Right cardiac atrium (tissue), 5 donors: ENCODE measurements around the gene WFDC13. TPM values are rescaled to one million over a fixed set of nuclear protein-coding genes. Genes with fewer than 3 reads are reported as not detected.
"Not testable (repeated sequence)": the region's sequence is repeated elsewhere in the genome, so short reads cannot be mapped to it uniquely, and the experiment has no call there.

Source experiments
- ATAC-seq, 2 donors: fragments of 200-7000 bp; cut with Tn5 transposase; one replicate each; pipeline versions ENCODE4 v1.8.0 to v1.9.1; 2020; ENCODE audit warnings: moderate library complexity in 2 of 2, mild to moderate bottlenecking in 1 of 2
- DNase-seq, 3 donors: peaks; one replicate each; pipeline ENCODE4 v3.0.0-alpha.2; 2020
- H3K27ac ChIP-seq: one replicate; pipeline ENCODE4 v1.5.1; 2013; ENCODE audit warnings: mild to moderate bottlenecking, low read length, control low read depth, moderate library complexity
- H3K27me3 ChIP-seq: one replicate; pipeline ENCODE4 v1.6.1; 2013; ENCODE audit not compliant: control insufficient read depth, insufficient read depth
- H3K4me1 ChIP-seq: one replicate; pipeline ENCODE4 v1.6.1; 2013; ENCODE audit warnings: low read length; ENCODE audit not compliant: control insufficient read depth, insufficient read depth
- H3K4me3 ChIP-seq: one replicate; pipeline ENCODE4 v1.5.1; 2013; ENCODE audit warnings: low read length, control low read depth
- H3K9me3 ChIP-seq: one replicate; pipeline ENCODE4 v1.6.1; 2013; ENCODE audit warnings: low read length; ENCODE audit not compliant: control insufficient read depth
- WGBS: extraction: QIAGEN DNeasy Blood & Tissue Kit; methylation state at CpG from one replicate; pipeline ENCODE4 v1.1.7; 2013; 5-methylcytosine and 5-hydroxymethylcytosine counted together
- intact Hi-C, 4 donors: fragments of 100-400 bp; cut with DNase I; formaldehyde crosslinking; loops; one replicate each; pipeline versions ENCODE4 v1.11.0 to v1.14.0; 2022 to 2023
- long read RNA-seq, 4 donors: library from polyadenylated mRNA; unstranded; transcript quantifications; one replicate each; pipeline ENCODE4 v2.0.0, GENCODE V29; 2020 to 2021
- polyA plus RNA-seq: library from polyadenylated mRNA; stranded (reverse); fragments of 200-250 nt; gene quantifications from one replicate; pipeline ENCODE4 v1.2.3, GENCODE V29; 2013
- total RNA-seq, 4 donors: library from RNA; stranded (reverse); fragmentation: NEBNext Ultra II Directional; extraction: Animal tissue kit (Norgen Biotek cat#: 25700); gene quantifications; one replicate each; pipeline ENCODE4 v1.2.1, GENCODE V29; 2021
- donor health status: healthy with polysubstance abuse.
- donor health status: DM: no; HTN: yes; CAD: no.
- donor health status: DM: no; HTN: no; CAD: no.
- donor health status: DM: no; HTN: yes; CAD: no; lungs with severe emphysema.
- donor health status: DM: yes; HTN: yes; CAD: no.

The WFDC13 gene
- not detected for total RNA-seq
- polyA plus RNA-seq = not detected
- long read RNA-seq, donor 1 = 0 reads
- long read RNA-seq, donor 2 = 0 reads
- long read RNA-seq, donor 3 = 0 reads
- long read RNA-seq, donor 4 = 0 reads

- ATAC-seq = no peak
- H3K4me3 ChIP-seq = no peak within 1 kb of the TSS
- intact Hi-C loops = no loop called here
- no peak within 1 kb of the TSS for H3K27ac ChIP-seq
- DNase-seq = no peak
- no peaks in the 10 kb centered on the region for H3K4me1 ChIP-seq
- 65% methylated on average over 4 of the region's 4 CpGs for WGBS
- no peaks in the 10 kb centered on the region for H3K9me3 ChIP-seq
- no peaks in the 10 kb centered on the region for H3K27me3 ChIP-seq
Observed at GRCh38 chr20:45701873-45702272, at the start of gene WFDC13. Gene WFDC13, plus strand, starts transcription at chr20:45702038. Its CDS starts 86 bp downstream, at chr20:45702124.

- H3K27me3 ChIP-seq, H3K27ac ChIP-seq, H3K9me3 ChIP-seq, intact Hi-C loops, H3K4me1 ChIP-seq, H3K4me3 ChIP-seq, DNase-seq, ATAC-seq: not testable (repeated sequence)
- 92% methylated on average over 3 of the region's 3 CpGs for WGBS
Observed at GRCh38 chr20:45657038-45657437, 44.8 kb upstream of the WFDC13 start.

GRCh38 chr20:45670139-45670538 lies 31.7 kb upstream of the WFDC13 start, which contains the start of gene WFDC11:
Gene WFDC11, minus strand, starts transcription at chr20:45670239. Its CDS starts 19,639 bp downstream, at chr20:45650600.
- Histone ChIP-seq H3K27me3 (no peaks in the 10 kb centered on the region), H3K27ac (no peak within 1 kb of the TSS), H3K4me3 (no peak within 1 kb of the TSS), H3K9me3 (no peaks in the 10 kb centered on the region), H3K4me1 (no peaks in the 10 kb centered on the region)
- ATAC-seq = no peak
- 80% methylated on average over 1 of the region's 1 CpG for WGBS
- DNase-seq = no peak
- intact Hi-C loops = no loop called here

GRCh38 chr20:45672765-45673164 lies 29.1 kb upstream of the WFDC13 start:
- H3K27me3 ChIP-seq = no peaks in the 10 kb centered on the region
- no peaks in the 10 kb centered on the region for H3K9me3 ChIP-seq
- no peaks in the 10 kb centered on the region for H3K4me1 ChIP-seq
- ATAC-seq (no peak), DNase-seq (no peak)
- no peak overlapping the region for H3K4me3 ChIP-seq
- intact Hi-C loops = no loop called here
- H3K27ac ChIP-seq = no peak overlapping the region

- Histone ChIP-seq H3K9me3 (peaks cover 12% of the 10 kb centered on the region), H3K27ac (no peak overlapping the region), H3K4me3 (no peak overlapping the region), H3K4me1 (no peaks in the 10 kb centered on the region), H3K27me3 (no peaks in the 10 kb centered on the region)
- DNase-seq (no peak), ATAC-seq (no peak)
- intact Hi-C loops = no loop called here
Observed at GRCh38 chr20:45679650-45680049, 22.2 kb upstream of the WFDC13 start.

- Histone ChIP-seq H3K4me1 (no peaks in the 10 kb centered on the region), H3K9me3 (no peaks in the 10 kb centered on the region), H3K4me3 (no peak overlapping the region), H3K27me3 (no peaks in the 10 kb centered on the region), H3K27ac (no peak overlapping the region)
- DNase-seq (no peak), ATAC-seq (no peak)
- 65% methylated on average over 3 of the region's 3 CpGs for WGBS
- intact Hi-C loops = no loop called here
Observed at GRCh38 chr20:45685896-45686295, 15.9 kb upstream of the WFDC13 start.

- H3K4me3 ChIP-seq, DNase-seq, ATAC-seq, H3K4me1 ChIP-seq, H3K27me3 ChIP-seq, H3K9me3 ChIP-seq, intact Hi-C loops, H3K27ac ChIP-seq: not testable (repeated sequence)
- 90% methylated on average over 12 of the region's 12 CpGs for WGBS
Observed at GRCh38 chr20:45693346-45693745, 8.5 kb upstream of the WFDC13 start.

GRCh38 chr20:45695496-45695895 lies 6.3 kb upstream of the WFDC13 start:
- H3K9me3 ChIP-seq = no peaks in the 10 kb centered on the region
- no peaks in the 10 kb centered on the region for H3K27me3 ChIP-seq
- no peaks in the 10 kb centered on the region for H3K4me1 ChIP-seq
- no peak for ATAC-seq
- no peak overlapping the region for H3K27ac ChIP-seq
- no peak for DNase-seq
- no peak overlapping the region for H3K4me3 ChIP-seq
- 89% methylated on average over 2 of the region's 2 CpGs for WGBS
- intact Hi-C loops = no loop called here

- H3K4me1 ChIP-seq = no peaks in the 10 kb centered on the region
- DNase-seq (no peak), ATAC-seq (no peak)
- intact Hi-C loops = no loop called here
- 64% methylated on average over 4 of the region's 4 CpGs for WGBS
- no peak overlapping the region for H3K4me3 ChIP-seq
- no peaks in the 10 kb centered on the region for H3K9me3 ChIP-seq
- H3K27me3 ChIP-seq = no peaks in the 10 kb centered on the region
- H3K27ac ChIP-seq = no peak overlapping the region
Observed at GRCh38 chr20:45701104-45701503, 734 bp upstream of the WFDC13 start.

- no peak within 1 kb of the TSS for H3K27ac ChIP-seq
- no peak within 1 kb of the TSS for H3K4me3 ChIP-seq
- H3K9me3 ChIP-seq = no peaks in the 10 kb centered on the region
- WGBS = 86% methylated on average over 1 of the region's 1 CpG
- no peaks in the 10 kb centered on the region for H3K4me1 ChIP-seq
- DNase-seq (no peak), ATAC-seq (no peak)
- intact Hi-C loops = no loop called here
- H3K27me3 ChIP-seq = no peaks in the 10 kb centered on the region
Observed at GRCh38 chr20:45704969-45705637, 3.3 kb downstream of the WFDC13 start, which contains the start of gene WFDC10B. Gene WFDC10B, minus strand, starts transcription at chr20:45705019. Its CDS starts 19,027 bp downstream, at chr20:45685992.

GRCh38 chr20:45716141-45716688 lies 14.4 kb downstream of the WFDC13 start:
- H3K27ac ChIP-seq, H3K9me3 ChIP-seq, intact Hi-C loops, H3K4me3 ChIP-seq, DNase-seq, H3K27me3 ChIP-seq, ATAC-seq, H3K4me1 ChIP-seq: not testable (repeated sequence)
